ENCODE results near the gene ARPC5.

The ARPC5 gene

GRCh38 chr1:183646776-183647175, 11.2 kb upstream of the ARPC5 start:
- H3K27ac ChIP-seq (ENCODE audit: low read depth, low read length): no peak overlapping the region
- DNase-seq: no peak
- no peak overlapping the region for H4K91ac ChIP-seq (ENCODE audit: low read depth, low read length)
- no peaks in the 10 kb centered on the region for H3K27me3 ChIP-seq (ENCODE audit: insufficient read depth, low read length)
- no peak overlapping the region for H2AFZ ChIP-seq (ENCODE audit: insufficient read depth, low read length, poor library complexity)
- no peak overlapping the region for H3K4me3 ChIP-seq (ENCODE audit: low read depth, low read length)
- H2BK5ac ChIP-seq (ENCODE audit: low read depth, low read length, poor library complexity): no peak overlapping the region
- H3K14ac ChIP-seq (ENCODE audit: low read length): no peak overlapping the region
- H2AK5ac ChIP-seq (ENCODE audit: low read length): no peak overlapping the region
- H4K8ac ChIP-seq (ENCODE audit: low read depth, low read length): no peak overlapping the region
- no peak overlapping the region for H3K9ac ChIP-seq (ENCODE audit: low read length)
- H4K12ac ChIP-seq (ENCODE audit: low read depth, low read length): no peak overlapping the region
- H2BK12ac ChIP-seq (ENCODE audit: low read length): no peak overlapping the region
- H3K9me3 ChIP-seq (ENCODE audit: insufficient read depth, low read depth, low read length): no peaks in the 10 kb centered on the region
- H3K4me2 ChIP-seq (ENCODE audit: low read length): no peak overlapping the region
- no peaks in the 10 kb centered on the region for H3K79me1 ChIP-seq (ENCODE audit: low read length)
- H3K18ac ChIP-seq (ENCODE audit: low read length): no peak overlapping the region
- H3K79me2 ChIP-seq (ENCODE audit: control insufficient read depth, insufficient read depth, low read length, poor library complexity): no peaks in the 10 kb centered on the region
- H3K4me1 ChIP-seq (ENCODE audit: control insufficient read depth in 1 of 2, insufficient read depth in 2 of 2, low read length in 2 of 2): no peaks in the 10 kb centered on the region
- no peaks in the 10 kb centered on the region for H3K36me3 ChIP-seq (ENCODE audit: control insufficient read depth in 1 of 2, insufficient read depth in 2 of 2, low read length in 2 of 2)
- H3K4ac ChIP-seq (ENCODE audit: low read depth, low read length): no peak overlapping the region
- no peak overlapping the region for H3K23ac ChIP-seq (ENCODE audit: low read length)
- no peak overlapping the region for H2BK120ac ChIP-seq (ENCODE audit: insufficient read depth, low read length, poor library complexity)

GRCh38 chr1:183645531-183645930, 9.9 kb upstream of the ARPC5 start:
- no peak overlapping the region for H2BK12ac ChIP-seq (ENCODE audit: low read length)
- no peak overlapping the region for H2AFZ ChIP-seq (ENCODE audit: insufficient read depth, low read length, poor library complexity)
- no peak overlapping the region for H2BK5ac ChIP-seq (ENCODE audit: low read depth, low read length, poor library complexity)
- no peaks in the 10 kb centered on the region for H3K4me1 ChIP-seq (ENCODE audit: control insufficient read depth in 1 of 2, insufficient read depth in 2 of 2, low read length in 2 of 2)
- H3K18ac ChIP-seq (ENCODE audit: low read length): no peak overlapping the region
- no peak overlapping the region for H3K27ac ChIP-seq (ENCODE audit: low read depth, low read length)
- no peaks in the 10 kb centered on the region for H3K27me3 ChIP-seq (ENCODE audit: insufficient read depth, low read length)
- no peak overlapping the region for H3K9ac ChIP-seq (ENCODE audit: low read length)
- H3K4me3 ChIP-seq (ENCODE audit: low read depth, low read length): no peak overlapping the region
- no peak overlapping the region for H3K14ac ChIP-seq (ENCODE audit: low read length)
- no peak overlapping the region for H4K91ac ChIP-seq (ENCODE audit: low read depth, low read length)
- H3K36me3 ChIP-seq (ENCODE audit: control insufficient read depth in 1 of 2, insufficient read depth in 2 of 2, low read length in 2 of 2): no peaks in the 10 kb centered on the region
- H3K9me3 ChIP-seq (ENCODE audit: insufficient read depth, low read depth, low read length): no peaks in the 10 kb centered on the region
- no peak overlapping the region for H3K23ac ChIP-seq (ENCODE audit: low read length)
- H4K8ac ChIP-seq (ENCODE audit: low read depth, low read length): no peak overlapping the region
- H3K4me2 ChIP-seq (ENCODE audit: low read length): no peak overlapping the region
- H2BK120ac ChIP-seq (ENCODE audit: insufficient read depth, low read length, poor library complexity): no peak overlapping the region
- H4K12ac ChIP-seq (ENCODE audit: low read depth, low read length): no peak overlapping the region
- H3K4ac ChIP-seq (ENCODE audit: low read depth, low read length): no peak overlapping the region
- DNase-seq: no peak
- no peaks in the 10 kb centered on the region for H3K79me1 ChIP-seq (ENCODE audit: low read length)
- no peaks in the 10 kb centered on the region for H3K79me2 ChIP-seq (ENCODE audit: control insufficient read depth, insufficient read depth, low read length, poor library complexity)
- no peak overlapping the region for H2AK5ac ChIP-seq (ENCODE audit: low read length)
- WGBS (ENCODE audit: extremely low coverage, insufficient coverage, insufficient read length): no CpG with 5 or more reads among the region's 5 CpGs

- H2AFZ ChIP-seq (ENCODE audit: insufficient read depth, low read length, poor library complexity): no peak overlapping the region
- H2AK5ac ChIP-seq (ENCODE audit: low read length): no peak overlapping the region
- H3K9me3 ChIP-seq (ENCODE audit: insufficient read depth, low read depth, low read length): no peaks in the 10 kb centered on the region
- no peaks in the 10 kb centered on the region for H3K36me3 ChIP-seq (ENCODE audit: control insufficient read depth in 1 of 2, insufficient read depth in 2 of 2, low read length in 2 of 2)
- no peak overlapping the region for H3K23ac ChIP-seq (ENCODE audit: low read length)
- DNase-seq: no peak
- no peaks in the 10 kb centered on the region for H3K4me1 ChIP-seq (ENCODE audit: control insufficient read depth in 1 of 2, insufficient read depth in 2 of 2, low read length in 2 of 2)
- no peak overlapping the region for H3K4me3 ChIP-seq (ENCODE audit: low read depth, low read length)
- no peak overlapping the region for H4K91ac ChIP-seq (ENCODE audit: low read depth, low read length)
- H3K18ac ChIP-seq (ENCODE audit: low read length): no peak overlapping the region
- H3K4me2 ChIP-seq (ENCODE audit: low read length): no peak overlapping the region
- H2BK120ac ChIP-seq (ENCODE audit: insufficient read depth, low read length, poor library complexity): no peak overlapping the region
- no peaks in the 10 kb centered on the region for H3K79me2 ChIP-seq (ENCODE audit: control insufficient read depth, insufficient read depth, low read length, poor library complexity)
- no peak overlapping the region for H4K12ac ChIP-seq (ENCODE audit: low read depth, low read length)
- no peak overlapping the region for H2BK12ac ChIP-seq (ENCODE audit: low read length)
- H3K79me1 ChIP-seq (ENCODE audit: low read length): no peaks in the 10 kb centered on the region
- H3K9ac ChIP-seq (ENCODE audit: low read length): no peak overlapping the region
- H3K27ac ChIP-seq (ENCODE audit: low read depth, low read length): no peak overlapping the region
- no peak overlapping the region for H4K8ac ChIP-seq (ENCODE audit: low read depth, low read length)
- H2BK5ac ChIP-seq (ENCODE audit: low read depth, low read length, poor library complexity): no peak overlapping the region
- WGBS (ENCODE audit: extremely low coverage, insufficient coverage, insufficient read length): no CpG with 5 or more reads among the region's 3 CpGs
- H3K14ac ChIP-seq (ENCODE audit: low read length): no peak overlapping the region
- no peaks in the 10 kb centered on the region for H3K27me3 ChIP-seq (ENCODE audit: insufficient read depth, low read length)
- H3K4ac ChIP-seq (ENCODE audit: low read depth, low read length): no peak overlapping the region
Measured at GRCh38 chr1:183642166-183642565, 6.6 kb upstream of the ARPC5 start.

- H3K23ac ChIP-seq (ENCODE audit: low read length): no peak overlapping the region
- no peaks in the 10 kb centered on the region for H3K9me3 ChIP-seq (ENCODE audit: insufficient read depth, low read depth, low read length)
- no peak overlapping the region for H3K4me3 ChIP-seq (ENCODE audit: low read depth, low read length)
- no peak overlapping the region for H2BK12ac ChIP-seq (ENCODE audit: low read length)
- H3K27me3 ChIP-seq (ENCODE audit: insufficient read depth, low read length): no peaks in the 10 kb centered on the region
- H3K4me2 ChIP-seq (ENCODE audit: low read length): no peak overlapping the region
- no peak overlapping the region for H2BK120ac ChIP-seq (ENCODE audit: insufficient read depth, low read length, poor library complexity)
- WGBS (ENCODE audit: extremely low coverage, insufficient coverage, insufficient read length): no CpG with 5 or more reads among the region's 1 CpG
- H3K36me3 ChIP-seq (ENCODE audit: control insufficient read depth in 1 of 2, insufficient read depth in 2 of 2, low read length in 2 of 2): no peaks in the 10 kb centered on the region
- H4K12ac ChIP-seq (ENCODE audit: low read depth, low read length): no peak overlapping the region
- H4K8ac ChIP-seq (ENCODE audit: low read depth, low read length): no peak overlapping the region
- H2AK5ac ChIP-seq (ENCODE audit: low read length): no peak overlapping the region
- peaks cover 0 to 3% of the 10 kb centered on the region in 2 experiments for H3K4me1 ChIP-seq (ENCODE audit: control insufficient read depth in 1 of 2, insufficient read depth in 2 of 2, low read length in 2 of 2)
- H2AFZ ChIP-seq (ENCODE audit: insufficient read depth, low read length, poor library complexity): no peak overlapping the region
- no peak overlapping the region for H3K4ac ChIP-seq (ENCODE audit: low read depth, low read length)
- H3K14ac ChIP-seq (ENCODE audit: low read length): no peak overlapping the region
- no peak overlapping the region for H4K91ac ChIP-seq (ENCODE audit: low read depth, low read length)
- no peak overlapping the region for H3K27ac ChIP-seq (ENCODE audit: low read depth, low read length)
- H3K79me2 ChIP-seq (ENCODE audit: control insufficient read depth, insufficient read depth, low read length, poor library complexity): peaks cover 3% of the 10 kb centered on the region
- peaks cover 4% of the 10 kb centered on the region for H3K79me1 ChIP-seq (ENCODE audit: low read length)
- H3K18ac ChIP-seq (ENCODE audit: low read length): no peak overlapping the region
- H2BK5ac ChIP-seq (ENCODE audit: low read depth, low read length, poor library complexity): no peak overlapping the region
- H3K9ac ChIP-seq (ENCODE audit: low read length): no peak overlapping the region
- no peak for DNase-seq
Measured at GRCh38 chr1:183640193-183640592, 4.6 kb upstream of the ARPC5 start.

Data from trophoblast cell (in vitro differentiated cells and primary cell).